Renal cortical epithelial cell (primary cell): Measurements from ENCODE around the gene COL27A1. TPM values are rescaled to one million over a fixed set of nuclear protein-coding genes. Genes with fewer than 3 reads are reported as not detected.
"Not testable (repeated sequence)": the region's sequence is repeated elsewhere in the genome, so short reads cannot be mapped to it uniquely, and the experiment has no call there.

Experiments used
- DNase-seq: peaks from one replicate; pipeline ENCODE4 v3.0.0-alpha.2; 2011; ENCODE audit warnings: low read depth
- total RNA-seq: library from RNA; depleted of rRNA; stranded (reverse); fragments of >200 nt; gene quantifications from 2 replicates; pipeline ENCODE4 v1.2.3, GENCODE V29; 2014

Gene COL27A1
- total RNA-seq, 1 donor from 2014 or later, result 48.4 TPM

DNA sequence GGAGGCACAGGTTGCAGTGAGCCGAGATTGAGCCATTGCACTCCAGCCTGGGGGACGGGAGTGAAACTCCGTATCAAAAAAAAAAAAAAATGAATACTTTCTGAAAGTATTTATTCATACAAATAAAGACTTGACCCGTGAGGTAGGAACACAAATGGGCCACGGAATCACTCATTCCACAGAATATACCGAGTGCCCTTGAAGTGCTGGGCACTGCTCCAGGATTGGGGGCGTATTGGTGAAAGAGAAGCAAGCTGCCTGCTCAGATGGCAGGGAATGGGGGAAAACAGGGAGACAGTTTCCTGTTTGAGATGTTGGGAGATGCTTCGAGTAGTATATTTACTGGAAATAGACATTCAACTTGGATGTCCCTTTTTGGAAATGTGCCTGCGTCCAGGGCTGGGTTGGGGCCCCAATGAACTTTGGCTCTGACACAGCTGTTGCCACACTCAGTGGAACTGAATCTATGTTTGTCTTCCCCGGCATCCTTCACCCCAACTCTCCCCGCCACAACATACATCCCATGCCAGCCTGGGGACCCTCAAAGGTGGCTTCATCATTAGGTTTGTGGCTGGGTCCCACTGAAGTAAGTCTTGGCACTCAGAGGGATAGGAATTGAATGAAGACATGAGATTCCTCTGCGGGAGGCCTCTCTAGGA is 167.0 kb downstream of the COL27A1 start:
- not testable (repeated sequence) for DNase-seq

DNA sequence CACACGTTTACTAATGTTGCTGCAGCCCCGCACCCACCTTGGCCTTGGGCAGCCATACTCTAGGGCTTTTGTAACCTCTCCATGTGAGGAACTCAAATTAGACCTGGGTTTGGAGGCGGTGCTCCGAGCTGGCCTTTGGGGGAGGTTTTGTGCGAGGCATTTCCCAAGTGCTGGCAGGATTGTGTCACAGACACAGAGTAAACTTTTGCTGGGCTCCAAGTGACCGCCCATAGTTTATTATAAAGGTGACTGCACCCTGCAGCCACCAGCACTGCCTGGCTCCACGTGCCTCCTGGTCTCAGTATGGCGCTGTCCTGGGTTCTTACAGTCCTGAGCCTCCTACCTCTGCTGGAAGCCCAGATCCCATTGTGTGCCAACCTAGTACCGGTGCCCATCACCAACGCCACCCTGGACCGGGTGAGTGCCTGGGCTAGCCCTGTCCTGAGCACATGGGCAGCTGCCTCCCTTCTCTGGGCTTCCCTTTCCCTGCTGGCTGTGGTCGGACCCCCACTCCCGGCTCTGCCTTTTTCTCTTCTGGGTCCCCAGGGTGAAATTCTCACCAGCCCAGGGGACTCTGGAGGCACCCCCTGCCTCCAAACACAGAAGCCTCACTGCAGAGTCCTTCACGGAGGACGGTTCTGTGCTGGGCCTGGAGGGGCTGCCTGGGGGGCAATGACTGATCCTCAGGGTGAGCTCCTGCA is 167.6 kb downstream of the COL27A1 start, which contains the start of gene ORM1:
Gene ORM1, plus strand, starts transcription at position 268 of the 701 bp plus-strand sequence. Its CDS starts 36 bp downstream, at position 304.
- DNase-seq, result not testable (repeated sequence)

DNA sequence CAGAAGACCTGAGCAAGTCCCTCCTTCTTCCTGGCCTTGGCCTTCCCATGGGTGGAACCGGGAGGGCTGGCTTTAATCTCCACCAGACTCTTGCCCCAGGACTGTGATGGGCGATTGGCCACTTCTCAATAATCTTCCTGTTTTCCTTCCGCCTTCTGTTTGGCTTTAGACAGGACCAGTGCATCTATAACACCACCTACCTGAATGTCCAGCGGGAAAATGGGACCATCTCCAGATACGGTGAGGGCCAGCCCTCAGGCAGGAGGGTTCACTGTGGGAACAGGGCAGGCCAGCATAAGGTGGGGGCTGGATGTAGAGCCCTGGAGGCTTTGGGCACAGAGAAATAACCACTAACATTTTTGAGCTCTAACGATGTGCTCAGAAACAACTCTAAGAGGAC is 168.5 kb downstream of the COL27A1 start:
- not testable (repeated sequence) for DNase-seq

DNA sequence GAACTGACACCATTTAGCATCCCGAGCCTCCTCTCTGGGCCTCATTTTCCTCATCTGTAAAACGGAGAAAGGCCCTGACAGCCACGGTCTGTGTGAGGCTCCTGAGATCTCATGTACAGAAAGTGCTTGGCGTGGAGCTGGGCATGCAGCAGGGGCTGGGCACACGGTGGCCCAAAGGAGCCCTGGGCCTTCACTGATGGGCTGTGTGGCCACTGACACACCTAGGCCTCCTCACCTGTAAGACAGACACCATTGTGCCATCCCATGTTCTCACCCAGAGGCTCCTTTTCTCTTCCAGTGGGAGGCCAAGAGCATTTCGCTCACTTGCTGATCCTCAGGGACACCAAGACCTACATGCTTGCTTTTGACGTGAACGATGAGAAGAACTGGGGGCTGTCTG is 169.2 kb downstream of the COL27A1 start:
- no peak for DNase-seq

DNA sequence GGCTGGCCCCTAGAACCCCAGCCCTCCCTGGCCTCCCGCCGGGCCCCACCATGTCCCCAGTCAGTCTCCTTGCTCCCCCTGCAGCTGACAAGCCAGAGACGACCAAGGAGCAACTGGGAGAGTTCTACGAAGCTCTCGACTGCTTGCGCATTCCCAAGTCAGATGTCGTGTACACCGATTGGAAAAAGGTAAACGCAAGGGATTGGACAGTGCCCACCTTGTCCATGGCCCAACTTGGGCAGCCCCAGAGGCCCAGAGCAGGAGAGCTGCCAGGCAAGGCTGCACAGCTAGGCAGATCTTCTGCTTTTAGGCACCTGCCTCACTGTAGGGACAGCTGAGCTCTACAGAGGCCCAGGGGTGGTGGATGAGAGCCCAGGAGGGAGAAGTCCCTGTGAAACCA is 169.6 kb downstream of the COL27A1 start:
- DNase-seq, result not testable (repeated sequence)

DNA sequence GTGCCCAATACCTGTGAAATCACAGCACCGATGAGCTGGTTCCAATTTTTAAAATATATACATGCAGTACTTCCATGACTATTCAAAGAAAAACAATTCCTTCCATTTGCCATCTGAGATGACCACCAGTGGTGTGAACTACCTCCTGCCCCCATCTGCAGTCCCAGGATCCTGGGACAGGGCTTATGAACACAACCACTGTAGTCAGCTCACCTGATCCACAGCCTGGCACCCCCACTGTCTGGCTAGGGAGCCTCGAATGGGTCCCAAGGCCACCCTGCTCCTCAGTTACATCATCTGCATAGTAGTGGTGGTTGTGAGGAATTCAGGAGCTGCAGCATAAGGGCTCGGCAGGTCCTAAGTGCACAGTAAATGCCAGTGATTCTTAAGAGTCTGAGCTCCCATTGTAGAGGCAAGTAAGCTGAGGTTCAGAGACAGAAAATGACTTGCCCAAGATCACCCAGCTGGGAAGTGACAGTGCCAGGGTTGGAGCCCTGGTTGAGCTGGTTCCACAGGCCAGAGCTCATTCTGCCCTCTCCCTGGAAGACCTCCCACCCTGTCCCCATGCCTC is 170.4 kb downstream of the COL27A1 start:
- not testable (repeated sequence) for DNase-seq

DNA sequence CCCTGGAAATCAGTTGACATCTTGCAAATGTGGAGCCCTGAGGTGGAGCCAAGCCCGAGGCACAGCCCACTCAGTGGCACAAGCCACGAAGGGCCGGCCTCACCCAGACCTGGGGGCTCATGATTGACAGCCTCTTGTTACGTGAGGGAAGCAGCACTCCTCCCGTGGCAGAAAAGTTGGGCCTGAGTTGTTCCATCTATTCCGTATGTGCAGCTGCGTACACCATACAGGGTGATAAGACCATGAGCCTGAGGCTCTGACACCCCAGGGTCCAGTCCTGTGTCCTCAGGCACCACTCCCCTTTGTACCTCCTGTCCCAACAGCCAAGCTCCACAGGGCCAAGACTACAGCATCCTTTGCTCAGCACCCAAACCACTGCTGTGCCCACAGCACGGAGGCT is 172.4 kb downstream of the COL27A1 start:
- no peak for DNase-seq

DNA sequence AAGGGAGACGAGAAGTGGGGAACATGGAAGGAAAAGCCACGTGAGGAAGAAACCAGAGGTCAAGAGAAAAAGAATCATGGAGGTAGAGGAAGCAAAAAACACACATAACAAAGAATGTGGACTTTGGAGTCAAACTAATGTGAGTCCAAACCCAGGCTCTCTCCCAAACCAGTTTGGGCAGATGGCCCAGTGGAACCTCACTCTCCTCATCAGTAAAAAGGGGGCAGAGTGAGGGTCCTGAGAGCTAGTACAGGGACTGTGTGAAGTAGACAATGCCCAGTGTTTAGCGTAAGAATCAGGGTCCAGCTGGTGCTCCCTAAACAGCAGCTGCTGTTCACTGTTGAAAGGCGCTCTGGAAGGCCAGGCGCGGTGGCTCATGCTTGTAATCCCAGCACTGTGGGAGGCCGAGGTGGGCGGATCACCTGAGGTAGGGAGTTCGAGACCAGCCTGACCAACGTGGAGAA is 173.1 kb downstream of the COL27A1 start:
- not testable (repeated sequence) for DNase-seq

DNA sequence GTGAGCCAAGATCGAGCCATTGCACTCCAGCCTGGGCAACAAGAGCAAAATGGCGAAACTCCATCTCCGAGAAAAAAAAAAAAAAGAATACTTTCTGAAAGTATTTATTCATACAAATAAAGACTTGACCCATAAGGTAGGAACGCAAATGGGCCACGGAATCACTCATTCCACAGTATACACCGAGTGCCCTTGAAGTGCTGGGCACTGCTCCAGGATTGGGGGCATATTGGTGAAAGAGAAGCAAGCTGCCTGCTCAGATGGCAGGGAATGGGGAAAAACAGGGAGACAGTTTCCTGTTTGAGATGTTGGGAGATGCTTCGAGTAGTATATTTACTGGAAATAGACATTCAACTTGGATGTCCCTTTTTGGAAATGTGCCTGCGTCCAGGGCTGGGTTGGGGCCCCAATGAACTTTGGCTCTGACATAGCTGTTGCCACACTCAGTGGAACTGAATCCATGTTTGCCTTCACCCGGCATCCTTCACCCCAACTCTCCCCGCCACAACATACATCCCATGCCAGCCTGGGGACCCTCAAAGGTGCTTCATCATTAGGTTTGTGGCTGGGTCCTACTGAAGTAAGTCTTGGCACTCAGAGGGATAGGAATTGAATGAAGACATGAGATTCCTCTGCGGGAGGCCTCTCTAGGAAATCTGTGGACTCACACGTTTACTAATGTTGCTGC is 173.7 kb downstream of the COL27A1 start:
- not testable (repeated sequence) for DNase-seq

DNA sequence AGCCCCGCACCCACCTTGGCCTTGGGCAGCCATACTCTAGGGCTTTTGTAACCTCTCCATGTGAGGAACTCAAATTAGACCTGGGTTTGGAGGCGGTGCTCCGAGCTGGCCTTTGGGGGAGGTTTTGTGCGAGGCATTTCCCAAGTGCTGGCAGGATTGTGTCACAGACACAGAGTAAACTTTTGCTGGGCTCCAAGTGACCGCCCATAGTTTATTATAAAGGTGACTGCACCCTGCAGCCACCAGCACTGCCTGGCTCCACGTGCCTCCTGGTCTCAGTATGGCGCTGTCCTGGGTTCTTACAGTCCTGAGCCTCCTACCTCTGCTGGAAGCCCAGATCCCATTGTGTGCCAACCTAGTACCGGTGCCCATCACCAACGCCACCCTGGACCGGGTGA is 174.3 kb downstream of the COL27A1 start, which contains the start of gene ORM2:
Gene ORM2, plus strand, starts transcription at position 245 of the 398 bp plus-strand sequence. Its CDS starts 36 bp downstream, at position 281.
- not testable (repeated sequence) for DNase-seq

DNA sequence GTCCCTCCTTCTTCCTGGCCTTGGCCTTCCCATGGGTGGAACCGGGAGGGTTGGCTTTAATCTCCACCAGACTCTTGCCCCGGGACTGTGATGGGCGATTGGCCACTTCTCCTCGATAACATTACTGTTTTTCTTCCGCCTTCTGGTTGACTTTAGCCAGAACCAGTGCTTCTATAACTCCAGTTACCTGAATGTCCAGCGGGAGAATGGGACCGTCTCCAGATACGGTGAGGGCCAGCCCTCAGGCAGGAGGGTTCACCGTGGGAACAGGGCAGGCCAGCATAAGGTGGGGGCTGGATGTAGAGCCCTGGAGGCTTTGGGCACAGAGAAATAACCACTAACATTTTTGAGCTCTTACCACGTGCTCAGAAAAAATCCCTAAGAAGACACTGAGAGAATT is 175.3 kb downstream of the COL27A1 start:
- DNase-seq, result no peak

DNA sequence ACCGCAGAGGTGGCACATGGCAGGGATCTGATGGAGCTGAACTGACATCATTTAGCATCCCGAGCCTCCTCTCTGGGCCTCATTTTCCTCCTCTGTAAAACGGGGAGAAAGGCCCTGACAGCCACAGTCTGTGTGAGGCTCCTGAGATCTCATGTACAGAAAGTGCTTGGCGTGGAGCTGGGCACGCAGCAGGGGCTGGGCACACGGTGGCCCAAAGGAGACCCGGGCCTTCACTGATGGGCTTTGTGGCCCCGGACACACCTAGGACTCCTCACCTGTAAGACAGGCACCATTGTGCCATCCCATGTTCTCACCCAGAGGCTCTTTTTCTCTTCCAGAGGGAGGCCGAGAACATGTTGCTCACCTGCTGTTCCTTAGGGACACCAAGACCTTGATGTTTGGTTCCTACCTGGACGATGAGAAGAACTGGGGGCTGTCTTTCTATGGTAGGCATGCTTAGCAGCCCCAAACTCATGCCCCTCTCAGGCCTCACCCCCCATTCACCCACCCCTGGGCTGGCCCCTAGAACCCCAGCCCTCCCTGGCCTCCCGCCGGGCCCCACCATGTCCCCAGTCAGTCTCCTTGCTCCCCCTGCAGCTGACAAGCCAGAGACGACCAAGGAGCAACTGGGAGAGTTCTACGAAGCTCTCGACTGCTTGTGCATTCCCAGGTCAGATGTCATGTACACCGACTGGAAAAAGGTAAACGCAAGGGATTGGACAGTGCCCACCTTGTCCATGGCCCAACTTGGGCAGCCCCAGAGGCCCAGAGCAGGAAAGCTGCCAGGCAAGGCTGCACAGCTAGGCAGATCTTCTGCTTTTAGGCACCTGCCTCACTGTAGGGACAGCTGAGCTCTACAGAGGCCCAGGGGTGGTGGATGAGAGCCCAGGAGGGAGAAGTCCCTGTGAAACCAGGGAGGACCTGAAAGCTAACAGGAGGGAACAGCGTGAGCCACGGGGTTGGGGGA is 176.2 kb downstream of the COL27A1 start:
- not testable (repeated sequence) for DNase-seq

DNA sequence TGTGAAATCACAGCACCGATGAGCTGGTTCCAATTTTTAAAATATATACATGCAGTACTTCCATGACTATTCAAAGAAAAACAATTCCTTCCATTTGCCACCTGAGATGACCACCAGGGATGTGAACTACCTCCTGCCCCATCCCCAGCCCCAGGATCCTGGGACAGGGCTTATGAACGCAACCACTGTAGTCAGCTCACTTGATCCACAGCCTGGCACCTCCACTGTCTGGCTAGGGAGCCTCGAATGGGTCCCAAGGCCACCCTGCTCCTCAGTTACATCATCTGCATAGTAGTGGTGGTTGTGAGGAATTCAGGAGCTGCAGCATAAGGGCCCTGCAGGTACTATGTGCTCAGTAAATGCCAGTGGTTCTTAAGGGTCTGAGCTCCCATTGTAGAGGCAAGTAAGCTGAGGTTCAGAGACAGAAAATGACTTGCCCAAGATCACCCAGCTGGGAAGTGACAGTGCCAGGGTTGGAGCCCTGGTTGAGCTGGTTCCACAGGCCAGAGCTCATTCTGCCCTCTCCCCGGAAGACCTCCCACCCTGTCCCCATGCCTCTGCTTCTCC is 177.2 kb downstream of the COL27A1 start:
- DNase-seq, result not testable (repeated sequence)

DNA sequence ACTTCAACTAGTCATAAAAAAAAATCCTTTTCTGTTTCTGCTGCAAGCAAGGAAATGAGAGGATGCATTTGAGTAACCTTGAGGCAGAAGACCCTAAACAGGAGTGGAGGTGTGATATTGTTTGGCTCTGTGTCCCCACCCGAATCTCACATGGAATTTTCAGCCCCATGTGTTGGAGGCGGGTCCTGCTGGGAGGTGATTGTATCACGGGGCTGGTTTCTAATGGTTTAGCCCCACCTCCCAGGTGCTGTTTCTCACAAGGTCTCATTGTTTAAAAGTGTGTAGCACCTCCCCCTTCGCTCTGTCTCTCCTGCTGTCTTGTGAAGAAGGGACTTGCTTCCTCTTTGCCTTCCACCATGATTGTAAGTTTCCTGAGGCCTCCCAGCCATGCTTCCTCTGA is 178.4 kb downstream of the COL27A1 start:
- DNase-seq, result not testable (repeated sequence)

DNA sequence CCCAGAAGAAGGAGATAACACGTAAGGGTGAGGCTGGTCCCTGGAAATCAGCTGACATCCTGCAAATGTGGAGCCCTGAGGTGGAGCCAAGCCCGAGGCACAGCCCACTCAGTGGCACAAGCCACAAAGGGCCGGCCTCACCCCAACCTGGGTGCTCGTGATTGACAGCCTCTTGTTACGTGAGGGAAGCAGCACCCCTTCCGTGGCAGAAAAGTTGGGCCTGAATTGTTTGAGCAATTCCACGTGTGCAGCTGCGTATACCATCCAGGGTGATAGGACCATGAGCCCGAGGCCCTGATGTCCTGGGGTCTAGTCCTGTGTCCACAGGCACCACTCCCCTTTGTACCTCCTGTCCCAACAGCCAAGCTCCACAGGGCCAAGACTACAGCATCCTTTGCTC is 179.2 kb downstream of the COL27A1 start:
- DNase-seq, result no peak

DNA sequence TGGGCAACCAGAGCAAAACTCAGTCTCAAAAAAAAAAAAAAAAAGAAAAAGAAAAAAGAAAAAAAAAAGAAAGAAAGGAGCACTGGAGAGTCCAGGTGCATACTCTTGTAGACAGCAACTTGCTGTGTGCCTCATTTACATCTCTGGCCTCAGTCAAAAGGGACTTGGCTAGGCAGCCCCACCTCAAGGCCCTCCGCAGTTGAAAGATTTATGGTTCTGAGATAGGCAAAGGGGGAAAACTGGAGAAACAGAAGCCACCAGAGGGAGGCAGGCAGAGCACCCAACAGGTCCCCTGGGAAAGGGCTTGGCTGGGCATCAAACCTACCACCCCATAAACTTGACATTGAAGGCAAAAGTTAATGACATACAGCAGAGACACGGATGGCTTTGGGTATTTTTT is 180.4 kb downstream of the COL27A1 start:
- no peak for DNase-seq

DNA sequence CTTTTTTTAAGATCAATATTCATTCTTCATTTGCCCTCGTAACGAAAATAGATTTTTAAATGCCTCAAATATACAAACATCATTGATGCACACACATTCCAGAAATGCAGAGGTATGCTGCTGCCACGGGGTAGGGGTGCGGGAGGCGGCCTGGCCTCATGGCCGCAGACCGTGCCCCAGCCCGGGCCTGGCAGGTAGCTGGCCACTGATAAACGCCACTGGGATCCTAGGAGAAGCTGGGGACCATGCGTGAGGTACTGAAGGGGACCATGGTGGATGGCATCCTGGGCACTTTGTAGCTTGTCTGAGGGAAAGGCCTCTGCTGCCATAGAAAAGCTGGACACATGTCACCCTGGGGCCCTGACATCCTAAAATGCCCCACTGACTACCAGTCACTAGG is 180.8 kb downstream of the COL27A1 start:
- no peak for DNase-seq

DNA sequence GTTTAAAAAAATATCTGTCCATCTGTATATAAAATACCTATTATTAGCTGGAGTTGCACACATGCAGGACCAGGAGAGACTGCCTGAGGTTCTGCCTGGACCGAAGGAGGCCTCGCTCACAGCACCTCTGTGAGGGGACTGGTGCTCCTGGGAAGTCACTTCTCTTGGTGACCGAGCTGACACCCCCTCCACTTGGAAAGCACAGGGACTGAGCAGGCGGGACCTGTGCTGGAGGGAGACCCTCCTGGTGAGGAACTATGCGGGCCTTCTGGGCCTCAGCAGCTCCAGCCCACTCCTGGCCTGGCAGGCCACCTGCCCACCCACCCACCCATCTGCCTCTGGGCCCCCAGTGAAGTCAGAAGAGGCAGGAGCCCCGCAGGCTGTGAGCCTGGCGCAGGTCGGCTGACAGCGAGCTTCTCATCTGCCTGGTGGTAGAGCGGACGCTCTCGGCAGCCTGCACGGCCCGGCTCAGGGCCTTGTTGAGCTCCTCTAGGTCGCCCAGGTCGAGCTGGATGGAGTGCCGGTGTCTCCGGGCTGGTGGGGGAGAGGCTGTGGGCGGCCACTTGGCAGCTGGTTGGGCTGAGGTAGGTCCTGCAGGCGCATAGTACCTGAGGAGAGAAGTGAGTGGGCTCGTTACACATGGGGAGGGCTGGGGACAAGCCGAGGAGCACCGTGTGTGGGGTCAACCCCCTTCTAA is 181.5 kb downstream of the COL27A1 start:
- no peak for DNase-seq

DNA sequence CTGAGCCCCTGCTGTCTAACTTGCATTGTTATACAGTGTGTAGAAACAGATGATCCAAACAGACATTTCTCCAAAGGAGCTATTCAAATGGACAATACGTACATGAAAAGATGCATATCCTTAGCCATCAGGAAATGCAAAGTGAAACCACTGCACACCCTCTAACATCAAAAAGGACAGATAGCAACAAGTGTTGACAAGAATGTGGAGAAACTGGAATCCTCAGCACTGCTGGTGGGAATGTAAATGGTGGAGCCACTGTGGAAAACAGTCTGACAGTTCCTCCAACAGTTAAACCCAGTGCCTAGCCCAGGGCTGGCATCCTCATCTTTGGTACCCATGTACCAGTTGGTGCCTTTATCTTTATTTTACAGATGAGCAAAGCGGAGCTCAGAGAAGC is 182.8 kb downstream of the COL27A1 start:
- no peak for DNase-seq
